Astrocyte of the spinal cord (primary cell): Measurements from ENCODE around the gene MIER1.

Experiments used
- DNase-seq: peaks from one replicate; pipeline ENCODE4 v3.0.0; 2011; ENCODE audit warnings: low read depth, low spot score
- H3K4me3 ChIP-seq: 2 replicates; pipeline ENCODE4 v1.5.1; 2011; ENCODE audit warnings: low read depth, mild to moderate bottlenecking, low read length, moderate library complexity
- in situ Hi-C: cut with HindIII; loops from 2 replicates; pipeline ENCODE4 v1.10.0; 2017; ENCODE audit warnings: low sequenced_read_pairs
- TF ChIP-seq, protein P1 (sequence below): IDR thresholded peaks from 2 replicates; pipeline ENCODE4 v1.5.1; 2012; ENCODE audit warnings: low read depth, mild to moderate bottlenecking, low read length, inconsistent platforms

The MIER1 gene

DNA sequence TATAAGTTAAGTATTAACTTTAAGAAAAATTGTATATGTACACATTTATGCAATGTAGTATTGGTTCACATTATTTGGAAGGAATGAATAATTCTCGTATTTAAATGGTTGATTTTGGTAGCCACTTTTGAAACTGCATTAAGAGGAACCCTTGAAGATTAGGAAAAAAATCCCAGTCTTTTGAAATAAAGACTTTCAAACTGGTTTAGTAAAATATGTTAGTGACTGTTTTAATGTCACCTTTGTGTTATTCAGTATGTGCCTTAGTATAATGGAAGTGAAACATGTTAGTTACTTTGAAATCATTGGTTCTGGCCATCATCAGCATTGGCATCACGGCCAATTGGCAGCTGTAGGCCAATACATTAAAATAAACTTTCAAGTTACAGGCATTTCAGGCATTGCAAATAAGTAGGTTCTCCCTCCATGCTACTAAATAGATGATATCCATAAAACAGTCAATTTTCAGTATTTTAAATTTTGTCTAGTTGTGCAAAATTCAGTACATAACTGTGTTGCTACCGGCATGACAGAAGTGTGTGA is 4.4 kb downstream of the MIER1 start:
- peak overlapping the region; percentile 38 for H3K4me3 ChIP-seq
- in situ Hi-C loops = no loop called here
- no peak for DNase-seq
- TF ChIP-seq, protein P1, sequence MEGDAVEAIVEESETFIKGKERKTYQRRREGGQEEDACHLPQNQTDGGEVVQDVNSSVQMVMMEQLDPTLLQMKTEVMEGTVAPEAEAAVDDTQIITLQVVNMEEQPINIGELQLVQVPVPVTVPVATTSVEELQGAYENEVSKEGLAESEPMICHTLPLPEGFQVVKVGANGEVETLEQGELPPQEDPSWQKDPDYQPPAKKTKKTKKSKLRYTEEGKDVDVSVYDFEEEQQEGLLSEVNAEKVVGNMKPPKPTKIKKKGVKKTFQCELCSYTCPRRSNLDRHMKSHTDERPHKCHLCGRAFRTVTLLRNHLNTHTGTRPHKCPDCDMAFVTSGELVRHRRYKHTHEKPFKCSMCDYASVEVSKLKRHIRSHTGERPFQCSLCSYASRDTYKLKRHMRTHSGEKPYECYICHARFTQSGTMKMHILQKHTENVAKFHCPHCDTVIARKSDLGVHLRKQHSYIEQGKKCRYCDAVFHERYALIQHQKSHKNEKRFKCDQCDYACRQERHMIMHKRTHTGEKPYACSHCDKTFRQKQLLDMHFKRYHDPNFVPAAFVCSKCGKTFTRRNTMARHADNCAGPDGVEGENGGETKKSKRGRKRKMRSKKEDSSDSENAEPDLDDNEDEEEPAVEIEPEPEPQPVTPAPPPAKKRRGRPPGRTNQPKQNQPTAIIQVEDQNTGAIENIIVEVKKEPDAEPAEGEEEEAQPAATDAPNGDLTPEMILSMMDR = no peak

- DNase-seq = no peak
- in situ Hi-C loops = no loop called here
- H3K4me3 ChIP-seq = peak overlapping the region; percentile 38
- TF ChIP-seq, protein P1 = no peak
These were observed 4.9 kb downstream of the MIER1 start for GRCh38 chr1:66929691-66929998.

DNA sequence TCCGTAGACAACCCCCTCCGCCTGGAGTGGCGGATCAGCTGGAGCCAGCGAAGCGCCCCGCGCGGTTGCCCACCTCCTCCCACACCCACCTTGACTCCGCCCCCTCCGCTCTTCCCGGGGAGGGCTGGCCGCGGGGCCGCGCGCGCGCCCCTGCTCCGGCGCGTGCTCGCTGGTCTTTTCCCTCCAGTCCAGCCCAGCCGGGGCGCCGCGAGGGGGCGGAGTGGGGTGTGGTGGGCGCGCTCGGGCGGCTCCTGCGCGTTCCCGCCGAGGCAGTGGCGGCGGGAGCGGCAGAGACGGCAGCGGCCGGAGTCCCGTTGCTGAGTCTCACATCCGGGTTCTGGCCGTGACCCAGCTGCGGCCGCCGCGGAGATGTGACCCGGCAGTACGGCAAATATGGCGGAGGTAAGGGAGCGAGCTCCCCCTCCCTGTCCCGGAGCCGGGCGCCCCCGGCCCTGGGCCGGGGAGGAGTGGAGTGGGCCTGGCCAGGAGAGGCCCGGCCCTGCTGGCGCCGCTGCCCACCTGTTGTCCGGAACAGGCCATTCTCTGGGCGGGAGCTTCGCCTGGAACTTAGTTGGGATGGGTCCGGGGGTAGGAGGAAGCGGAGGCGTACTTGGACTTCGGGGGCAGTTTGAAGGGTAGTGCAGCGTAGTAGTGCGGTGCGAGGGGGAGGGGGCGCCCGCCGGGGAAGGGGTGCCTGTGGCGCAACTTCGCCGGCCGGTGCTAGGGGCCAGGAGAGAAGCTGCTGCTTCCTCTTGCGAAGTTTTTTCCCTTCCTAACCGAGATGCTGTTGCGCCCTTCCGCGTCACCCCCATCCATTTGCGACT is 5.4 kb downstream of the MIER1 start:
- H3K4me3 ChIP-seq = peak overlapping the region; percentile 81
- in situ Hi-C loops = no loop called here
- peak; percentile 95 for DNase-seq
- TF ChIP-seq, protein P1 = no peak

GRCh38 chr1:66930823-66931174 is 6.0 kb downstream of the MIER1 start:
- TF ChIP-seq, protein P1 = no peak
- in situ Hi-C loops = no loop called here
- DNase-seq = no peak
- H3K4me3 ChIP-seq = peak overlapping the region; percentile 81

DNA sequence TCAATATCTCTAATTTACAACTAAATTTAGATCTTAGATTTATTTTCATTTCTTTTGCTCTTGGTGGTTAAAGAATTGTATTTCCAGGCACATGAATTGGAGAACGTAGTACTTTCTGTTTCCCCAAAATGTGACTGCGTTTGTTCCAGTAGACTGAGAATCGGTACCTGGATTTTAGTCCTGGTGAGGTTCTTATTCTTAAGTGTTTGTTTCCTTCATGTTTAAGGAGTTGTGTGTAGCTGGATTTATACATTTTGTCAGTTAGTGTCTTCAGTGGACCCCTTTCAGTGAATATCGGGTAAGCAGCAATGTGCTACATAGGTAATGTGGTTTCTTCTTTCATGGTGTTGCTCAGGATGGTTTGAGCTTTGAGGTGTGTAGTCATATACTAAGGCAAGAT is 6.8 kb downstream of the MIER1 start:
- TF ChIP-seq, protein P1 = no peak
- in situ Hi-C loops = no loop called here
- peak overlapping the region; percentile 81 for H3K4me3 ChIP-seq
- DNase-seq = no peak

DNA sequence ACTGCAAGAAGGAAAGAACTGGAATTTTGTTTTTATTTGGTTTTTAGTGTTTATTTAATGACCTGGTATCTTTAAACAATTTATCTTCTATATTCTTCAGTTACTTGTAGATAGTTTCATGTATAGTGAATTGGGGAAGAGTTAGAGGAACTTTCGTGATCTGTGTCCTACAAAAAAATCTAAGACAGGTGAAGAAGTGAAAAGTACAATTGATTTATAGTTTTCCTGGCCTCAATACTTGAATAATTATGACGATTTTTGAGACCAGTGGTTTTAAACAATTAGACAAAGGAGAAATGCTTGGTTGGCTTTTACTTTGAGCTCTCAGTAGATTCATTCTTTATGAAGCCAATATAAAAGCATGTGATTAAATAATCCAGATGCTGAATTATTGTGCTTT is 7.5 kb downstream of the MIER1 start:
- in situ Hi-C loops = no loop called here
- no peak overlapping the region for H3K4me3 ChIP-seq
- no peak for DNase-seq
- TF ChIP-seq, protein P1 = no peak
